HuH-7.5 (cell line): Measurements from ENCODE around the gene BACH2.

Experiments used
- DNase-seq: peaks from one replicate; pipeline ENCODE4 v3.0.0; 2011; ENCODE audit warnings: low spot score

Gene BACH2

DNA sequence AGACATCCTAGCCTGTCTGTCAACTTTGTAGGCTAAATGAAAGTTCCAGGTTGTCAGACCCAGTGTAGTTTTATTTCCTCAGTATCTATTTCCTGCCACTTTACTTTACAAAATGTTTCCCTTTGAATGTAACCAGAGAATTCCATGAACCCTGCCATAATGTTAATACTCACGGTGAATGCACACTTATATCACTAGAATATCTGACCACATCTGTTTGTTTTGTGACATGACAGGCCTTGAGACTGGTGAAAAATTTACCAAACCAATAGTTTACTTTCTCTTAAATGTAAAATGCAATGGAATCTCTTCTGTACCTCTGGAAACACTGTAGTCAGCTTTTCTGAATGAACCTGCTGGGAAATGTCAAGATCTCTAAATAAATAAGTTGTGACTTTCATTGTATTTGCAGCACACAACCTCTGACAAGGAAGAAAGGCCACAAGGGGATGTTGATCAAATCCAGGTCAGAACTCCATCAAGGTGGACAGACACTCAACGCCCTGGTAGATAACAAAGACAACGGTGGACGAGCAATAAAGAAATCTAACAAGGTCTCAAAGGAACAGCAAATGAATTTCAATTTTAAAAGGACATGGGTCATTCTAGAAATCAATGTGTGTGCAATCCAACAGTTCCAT is 59.2 kb downstream of the BACH2 start:
- DNase-seq, result no peak

DNA sequence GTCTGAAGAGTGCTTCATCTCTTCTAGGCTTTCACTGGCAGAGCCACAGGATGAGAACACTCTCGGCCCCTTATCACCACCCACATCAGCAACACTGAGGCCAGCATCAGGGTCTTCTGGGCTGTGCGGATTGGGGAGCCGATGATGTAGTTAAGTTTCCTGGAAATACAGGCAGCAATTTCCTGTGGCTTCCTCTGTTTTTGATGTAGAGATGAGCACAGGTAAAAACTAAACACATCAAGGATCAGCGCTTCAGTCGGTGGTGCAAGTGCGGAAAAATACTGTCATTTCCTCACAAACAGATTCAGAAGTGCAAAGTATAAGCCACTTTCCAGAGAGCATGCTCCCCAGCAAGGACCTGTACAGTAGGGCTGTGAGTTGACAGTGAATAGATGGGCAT is 62.6 kb downstream of the BACH2 start:
- DNase-seq, result no peak

DNA sequence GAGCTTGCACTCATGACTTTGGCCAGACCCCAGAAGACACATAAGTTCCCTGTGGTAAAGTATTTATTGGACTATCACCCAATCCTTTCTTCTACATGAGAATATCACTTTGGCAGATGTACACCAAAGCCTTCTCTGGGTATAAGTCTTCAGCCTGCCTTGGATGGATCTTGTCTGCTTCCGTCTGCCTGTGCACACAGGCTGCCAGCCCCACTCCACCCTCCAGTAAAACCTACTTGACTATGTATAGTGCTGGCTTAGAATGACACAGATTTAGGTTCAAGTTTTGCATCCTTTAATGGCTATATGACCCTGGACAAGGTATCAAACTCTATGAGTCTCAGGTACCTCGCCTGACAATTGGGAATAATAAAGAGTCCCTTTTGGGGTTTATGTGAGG is 63.4 kb downstream of the BACH2 start:
- no peak for DNase-seq

DNA sequence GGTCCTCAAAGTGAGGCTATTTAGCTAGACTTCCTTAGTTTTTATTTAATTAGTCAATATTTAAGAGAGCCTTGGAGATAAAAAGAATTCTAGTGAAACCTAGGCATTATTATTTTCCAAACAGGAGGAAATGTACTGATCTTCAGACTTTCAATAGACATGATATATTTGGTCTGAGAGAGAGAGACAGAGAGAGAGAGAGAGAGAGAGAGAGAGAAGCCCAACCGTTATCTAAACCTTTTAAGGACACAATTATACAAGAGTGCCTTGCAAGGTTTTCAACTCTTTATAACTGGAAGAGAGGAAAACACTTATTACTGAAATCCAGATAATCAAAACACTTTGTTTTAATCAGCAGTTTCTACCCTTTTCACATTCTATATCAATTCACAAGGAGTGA is 64.8 kb downstream of the BACH2 start:
- no peak for DNase-seq

GRCh38 chr6:90231308-90231707 is 65.3 kb downstream of the BACH2 start:
- no peak for DNase-seq

DNA sequence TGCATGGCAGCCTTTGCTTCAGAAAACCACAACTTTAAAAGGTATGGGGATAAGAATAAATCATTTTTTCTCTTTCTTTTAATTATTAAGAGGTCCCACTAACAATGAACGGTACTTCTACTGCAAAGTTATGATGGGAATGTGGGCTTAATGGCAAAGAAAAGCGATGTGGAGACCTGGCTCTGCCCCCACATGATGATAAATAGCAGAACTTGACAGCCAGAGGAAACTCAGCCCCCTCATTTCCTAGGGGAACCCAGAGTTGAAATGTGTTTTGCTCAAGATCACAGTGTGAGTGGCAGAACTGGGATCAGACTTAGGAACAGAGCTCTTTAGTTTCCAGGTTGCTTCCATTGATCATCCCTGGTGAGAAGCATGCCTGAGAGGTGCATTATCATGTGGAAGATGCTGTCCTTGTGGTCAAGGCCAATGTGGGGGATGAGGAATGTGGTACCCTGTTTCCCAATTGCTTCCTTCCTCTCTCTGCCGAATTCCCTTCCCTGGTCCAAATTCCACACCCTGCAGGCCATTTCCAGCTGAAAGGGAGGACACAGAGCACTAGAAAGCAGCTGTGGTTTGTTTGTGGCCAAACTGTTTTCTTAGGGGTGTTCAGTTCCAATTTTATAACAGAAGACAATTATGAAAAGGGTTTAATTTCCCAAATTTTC is 66.0 kb downstream of the BACH2 start:
- DNase-seq, result no peak

DNA sequence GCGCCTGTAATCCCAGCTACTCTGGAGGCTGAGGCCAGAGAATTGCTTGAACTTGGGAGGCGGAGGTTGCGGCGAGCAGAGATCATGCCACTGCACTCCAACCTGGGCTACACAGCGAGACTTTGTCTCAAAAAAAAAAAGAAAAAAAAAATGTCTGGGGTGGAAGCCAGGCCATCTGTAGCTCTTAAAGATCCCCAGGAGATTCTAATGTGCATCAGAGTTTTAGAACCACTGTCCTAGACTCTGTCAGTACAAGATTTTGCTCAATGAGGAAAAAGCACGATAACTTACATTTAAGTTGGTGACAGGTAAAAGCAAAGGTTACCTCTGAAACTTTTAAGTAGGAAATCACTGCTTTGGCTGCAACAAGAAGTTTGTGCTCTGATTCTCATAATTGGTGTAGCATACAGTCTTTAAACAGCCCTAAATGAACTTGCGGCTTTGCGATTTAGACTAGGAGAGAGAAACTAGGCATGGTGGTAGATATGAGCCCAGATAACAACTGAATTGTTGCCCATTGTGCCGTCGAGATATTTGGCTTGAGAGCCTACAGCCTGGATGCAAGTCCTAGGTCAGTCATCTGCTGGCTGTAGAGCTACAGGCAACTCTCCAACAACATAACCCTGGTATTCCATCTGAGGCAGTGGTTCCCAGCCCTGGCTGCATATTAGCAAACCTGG is 67.2 kb downstream of the BACH2 start:
- no peak for DNase-seq

DNA sequence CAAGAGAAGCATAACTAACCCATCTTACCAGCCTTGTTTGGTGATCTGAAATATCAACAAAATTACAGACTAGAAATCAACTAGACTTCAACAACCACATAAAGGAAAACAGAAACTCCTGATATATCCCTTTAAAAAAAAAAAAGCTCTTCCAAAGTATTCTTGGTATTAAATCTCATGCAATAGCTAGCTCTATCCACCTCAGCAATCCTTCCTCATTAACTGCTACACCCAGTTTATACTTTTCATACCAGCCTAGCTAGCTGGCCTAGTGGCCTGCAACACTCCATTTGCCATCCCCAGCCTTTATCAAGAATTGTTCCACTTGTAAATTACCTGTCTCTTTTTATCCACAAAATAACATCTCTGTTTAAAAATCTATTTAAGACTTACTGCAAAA is 69.0 kb downstream of the BACH2 start:
- DNase-seq, result no peak

DNA sequence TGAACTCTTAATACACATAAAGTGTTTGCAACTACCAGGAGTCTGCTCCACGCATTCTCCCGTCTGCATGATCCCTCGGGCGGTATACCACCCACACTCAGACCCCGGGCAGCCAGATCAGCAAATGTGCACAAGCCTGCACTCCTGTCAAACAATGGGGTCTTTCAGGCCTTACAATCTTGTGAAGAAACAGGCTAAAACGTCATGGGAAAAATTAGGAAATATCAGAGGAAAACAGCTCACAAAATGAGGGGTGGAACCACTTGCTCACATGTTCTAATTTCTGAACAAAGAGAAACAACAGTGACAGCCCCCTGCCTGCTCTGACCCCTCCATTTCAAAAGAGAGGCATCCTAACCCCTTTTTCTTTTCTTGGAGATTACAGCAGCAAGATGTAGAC is 69.4 kb downstream of the BACH2 start:
- no peak for DNase-seq

DNA sequence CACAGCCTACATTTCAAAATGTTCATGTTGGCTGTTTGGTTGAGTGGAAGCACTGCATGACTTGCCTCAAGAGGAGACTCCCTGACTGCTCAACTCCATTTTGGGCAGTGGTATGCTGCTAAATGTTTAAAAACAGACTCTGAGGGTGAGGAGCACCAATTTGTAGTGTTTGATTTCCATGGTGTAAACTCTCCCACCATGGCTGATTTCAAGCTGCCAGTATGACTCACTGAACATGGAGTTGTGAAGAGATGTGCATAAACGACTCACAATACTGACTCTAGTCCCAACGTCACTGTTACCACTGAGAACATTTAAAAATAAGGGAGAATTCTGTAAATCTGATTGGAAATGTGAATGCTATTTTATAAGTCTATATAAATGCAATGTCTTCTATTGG is 70.4 kb downstream of the BACH2 start:
- no peak for DNase-seq

DNA sequence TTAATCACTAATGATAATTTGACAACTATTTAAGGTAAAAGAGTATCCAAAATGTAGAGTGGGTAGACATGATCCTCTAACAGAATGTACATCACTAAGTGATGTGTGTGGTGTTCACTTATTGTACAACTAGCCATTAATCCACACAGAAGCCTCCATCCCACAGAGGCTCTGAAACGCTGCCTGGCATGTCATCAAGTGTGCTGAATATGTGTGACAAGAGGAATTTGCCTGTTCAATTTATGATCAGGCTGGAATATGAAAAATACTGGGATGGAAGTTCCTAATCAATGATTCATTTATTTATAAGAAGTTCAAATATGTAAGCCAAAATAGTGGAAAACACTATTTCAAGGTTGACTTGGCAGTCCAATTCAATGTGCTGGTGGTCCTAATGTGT is 72.4 kb downstream of the BACH2 start:
- no peak for DNase-seq

DNA sequence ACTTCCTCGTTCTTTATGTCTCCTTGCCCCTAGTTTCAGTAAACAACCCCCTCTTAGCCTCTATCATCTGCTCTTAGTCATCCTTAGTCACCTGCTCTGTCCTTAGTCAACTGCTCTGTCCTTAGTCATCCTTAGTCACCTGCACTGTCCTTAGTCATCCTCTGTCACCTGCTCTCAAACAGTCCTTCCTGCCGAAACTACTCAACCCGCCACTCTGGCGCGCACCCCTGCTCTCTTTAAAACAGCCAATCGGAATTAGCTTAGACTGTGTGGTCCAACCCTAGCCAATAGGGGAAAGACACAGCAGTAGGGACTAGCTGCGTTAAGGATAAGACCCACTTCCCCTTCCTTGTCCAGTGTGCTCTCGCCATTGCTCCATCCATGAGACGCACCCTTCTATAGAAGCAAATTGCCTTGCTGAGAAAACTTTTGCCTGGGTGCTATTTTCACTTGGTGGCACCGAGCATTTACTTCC is 73.9 kb downstream of the BACH2 start:
- no peak for DNase-seq

GRCh38 chr6:90222008-90222407 is 74.6 kb downstream of the BACH2 start:
- DNase-seq, result no peak

- no peak for DNase-seq
These were observed 75.2 kb downstream of the BACH2 start for GRCh38 chr6:90221403-90221802.

- no peak for DNase-seq
These were observed 76.4 kb downstream of the BACH2 start for GRCh38 chr6:90220273-90220672.

GRCh38 chr6:90219209-90219985 is 77.2 kb downstream of the BACH2 start:
- DNase-seq, result no peak

- DNase-seq, result no peak
These were observed 77.8 kb downstream of the BACH2 start for GRCh38 chr6:90218959-90219208.

- no peak for DNase-seq
These were observed 79.0 kb downstream of the BACH2 start for GRCh38 chr6:90217506-90218127.

GRCh38 chr6:90216072-90216977 is 80.3 kb downstream of the BACH2 start:
- peak; percentile 34 for DNase-seq

GRCh38 chr6:90214966-90215365 is 81.7 kb downstream of the BACH2 start:
- DNase-seq, result no peak

DNA sequence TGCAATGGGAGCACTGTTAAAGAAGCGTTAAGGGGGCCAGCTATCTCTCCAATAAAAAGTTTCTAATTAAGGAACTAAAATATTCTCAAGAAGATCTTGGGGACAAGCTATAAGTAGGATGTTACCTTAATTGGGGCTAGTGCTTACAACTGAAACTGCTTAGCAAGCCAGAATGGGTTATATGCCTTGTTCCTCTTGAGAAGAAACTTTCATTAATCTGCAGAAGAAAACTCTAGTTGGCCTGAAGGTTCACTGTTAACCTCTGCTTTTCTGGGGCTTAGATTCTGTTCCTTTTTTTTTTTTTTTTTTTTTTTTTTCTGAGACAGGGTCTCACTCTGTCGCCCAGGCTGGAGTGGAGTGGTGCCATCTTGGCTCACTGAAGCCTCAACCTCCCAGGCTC is 82.2 kb downstream of the BACH2 start:
- DNase-seq, result no peak
